NB4 (cell line): ENCODE data around the gene MACROD2.
"Not testable (repeated sequence)": the region's sequence is repeated elsewhere in the genome, so short reads cannot be mapped to it uniquely, and the experiment has no call there.

Experiments used
- DNase-seq: peaks from one replicate; pipeline ENCODE4 v3.0.0; 2010; ENCODE audit warnings: low read depth
- H3K4me3 ChIP-seq: one replicate; pipeline ENCODE4 v1.5.1; 2011; ENCODE audit warnings: mild to moderate bottlenecking, low read depth, low read length, moderate library complexity
- CTCF ChIP-seq: IDR thresholded peaks from one replicate; pipeline ENCODE4 v1.5.1; 2012; ENCODE audit warnings: low read depth, low read length
- MAX ChIP-seq: IDR thresholded peaks from 2 replicates; pipeline ENCODE4 v1.6.1; 2011; ENCODE audit warnings: low read depth, low read length
- MYC ChIP-seq: IDR thresholded peaks from 2 replicates; pipeline ENCODE4 v1.6.1; 2011; ENCODE audit warnings: low read depth, low read length
- POLR2A ChIP-seq: IDR thresholded peaks from 2 replicates; pipeline ENCODE4 v1.6.1; 2011; ENCODE audit warnings: mild to moderate bottlenecking; ENCODE audit not compliant: insufficient read length; ENCODE audit errors: extremely low read depth

Gene MACROD2

GRCh38 chr20:15119852-15120487 lies 1124.7 kb downstream of the MACROD2 start:
- no peak for DNase-seq
- no peak for TF ChIP-seq MAX
- H3K4me3 ChIP-seq = no peak overlapping the region

GRCh38 chr20:15122613-15123012 lies 1127.3 kb downstream of the MACROD2 start:
- DNase-seq = no peak
- TF ChIP-seq MYC = no peak
- no peak for TF ChIP-seq MAX
- no peak for TF ChIP-seq POLR2A
- TF ChIP-seq CTCF = no peak
- no peak overlapping the region for H3K4me3 ChIP-seq

GRCh38 chr20:15131176-15131575 lies 1135.9 kb downstream of the MACROD2 start:
- no peak for DNase-seq
- TF ChIP-seq MYC = no peak
- no peak for TF ChIP-seq POLR2A
- no peak for TF ChIP-seq MAX
- no peak for TF ChIP-seq CTCF
- H3K4me3 ChIP-seq = no peak overlapping the region

GRCh38 chr20:15138548-15139126 lies 1143.3 kb downstream of the MACROD2 start:
- TF ChIP-seq MAX (no peak), CTCF (no peak), POLR2A (no peak), MYC (no peak)
- no peak for DNase-seq
- H3K4me3 ChIP-seq = no peak overlapping the region

- no peak for TF ChIP-seq MAX
- no peak for TF ChIP-seq POLR2A
- no peak for TF ChIP-seq CTCF
- TF ChIP-seq MYC = no peak
- no peak for DNase-seq
- H3K4me3 ChIP-seq = no peak overlapping the region
Observed at GRCh38 chr20:15139522-15139921, 1144.2 kb downstream of the MACROD2 start.

- H3K4me3 ChIP-seq = no peak overlapping the region
- DNase-seq = no peak
- TF ChIP-seq CTCF (no peak), POLR2A (no peak), MAX (no peak), MYC (no peak)
Observed at GRCh38 chr20:15140286-15140685, 1145.0 kb downstream of the MACROD2 start.

GRCh38 chr20:15140940-15141339 lies 1145.6 kb downstream of the MACROD2 start:
- not testable (repeated sequence) for H3K4me3 ChIP-seq, DNase-seq
